Measurements from ENCODE around the gene GAREM1.
"Not testable (repeated sequence)": the region's sequence is repeated elsewhere in the genome, so short reads cannot be mapped to it uniquely, and the experiment has no call there.

Gene GAREM1

GRCh38 chr18:32351032-32351431 lies 119.7 kb downstream of the GAREM1 start:
- in situ Hi-C loops (cut with MboI; ENCODE audit: low pct_unique_long_range_greater_than_20kb, low sequenced_read_pairs, unreplicated experiment) = no loop called here
- no peak for TF ChIP-seq CTCF (IDR thresholded peaks at IDR 0.05; ENCODE audit: extremely low read depth, insufficient read depth, missing control alignments)
- DNase-seq (ENCODE audit: low spot score) = no peak

- TF ChIP-seq CTCF (IDR thresholded peaks at IDR 0.05; ENCODE audit: extremely low read depth, insufficient read depth, missing control alignments) = no peak
- in situ Hi-C loops (cut with MboI; ENCODE audit: low pct_unique_long_range_greater_than_20kb, low sequenced_read_pairs, unreplicated experiment) = no loop called here
- DNase-seq (ENCODE audit: low spot score) = no peak
Measured at GRCh38 chr18:32349728-32350395, 120.8 kb downstream of the GAREM1 start.

- no peak for DNase-seq (ENCODE audit: low spot score)
- in situ Hi-C loops (cut with MboI; ENCODE audit: low pct_unique_long_range_greater_than_20kb, low sequenced_read_pairs, unreplicated experiment) = no loop called here
- TF ChIP-seq CTCF (IDR thresholded peaks at IDR 0.05; ENCODE audit: extremely low read depth, insufficient read depth, missing control alignments) = no peak
Measured at GRCh38 chr18:32346671-32347070, 124.0 kb downstream of the GAREM1 start.

GRCh38 chr18:32343634-32344033 lies 127.0 kb downstream of the GAREM1 start:
- no peak for TF ChIP-seq CTCF (IDR thresholded peaks at IDR 0.05; ENCODE audit: extremely low read depth, insufficient read depth, missing control alignments)
- no peak for DNase-seq (ENCODE audit: low spot score)
- in situ Hi-C loops (cut with MboI; ENCODE audit: low pct_unique_long_range_greater_than_20kb, low sequenced_read_pairs, unreplicated experiment) = no loop called here

GRCh38 chr18:32341112-32341511 lies 129.6 kb downstream of the GAREM1 start:
- DNase-seq (ENCODE audit: low spot score); in situ Hi-C loops (cut with MboI; ENCODE audit: low pct_unique_long_range_greater_than_20kb, low sequenced_read_pairs, unreplicated experiment): not testable (repeated sequence)

- DNase-seq (ENCODE audit: low spot score) = no peak
- in situ Hi-C loops (cut with MboI; ENCODE audit: low pct_unique_long_range_greater_than_20kb, low sequenced_read_pairs, unreplicated experiment) = no loop called here
- TF ChIP-seq CTCF (IDR thresholded peaks at IDR 0.05; ENCODE audit: extremely low read depth, insufficient read depth, missing control alignments) = no peak
Measured at GRCh38 chr18:32339045-32339444, 131.6 kb downstream of the GAREM1 start.

GRCh38 chr18:32337821-32338220 lies 132.9 kb downstream of the GAREM1 start:
- no peak for TF ChIP-seq CTCF (IDR thresholded peaks at IDR 0.05; ENCODE audit: extremely low read depth, insufficient read depth, missing control alignments)
- in situ Hi-C loops (cut with MboI; ENCODE audit: low pct_unique_long_range_greater_than_20kb, low sequenced_read_pairs, unreplicated experiment) = no loop called here
- DNase-seq (ENCODE audit: low spot score) = no peak

All from GM13977 (cell line).